OCI-LY7 (cell line): ENCODE measurements around the gene RPLP1.

Experiments
- CTCF ChIP-seq: fragments of 200-600 bp; sonication (generic); conservative IDR thresholded peaks from 2 replicates; pipeline ENCODE4 v1.5.1; 2014; ENCODE audit warnings: mild to moderate bottlenecking, antibody characterized with exemption, low read length, moderate library complexity, mixed read lengths
- EZH2phosphoT487 ChIP-seq: fragments of 200-600 bp; sonication (generic); IDR thresholded peaks from 2 replicates; pipeline ENCODE4 v1.6.1; 2018; ENCODE audit warnings: low read depth, borderline replicate concordance, mild to moderate bottlenecking, mixed run types, antibody characterized with exemption, low read length, moderate library complexity, mixed read lengths

GRCh38 chr15:69493406-69493805 lies 40.8 kb downstream of the RPLP1 start:
- TF ChIP-seq CTCF: no peak
- no peak for TF ChIP-seq EZH2phosphoT487
